ENCODE measurements around the gene TLX2.

The TLX2 gene

GRCh38 chr2:74511104-74511989, 2.9 kb upstream of the TLX2 start:
- no peak for DNase-seq (ENCODE audit: low read depth in 1 of 2, low spot score in 1 of 2)

GRCh38 chr2:74512744-74513604, 1.3 kb upstream of the TLX2 start:
- DNase-seq (ENCODE audit: low read depth in 1 of 2, low spot score in 1 of 2) = no peak

- no peak for DNase-seq (ENCODE audit: low read depth in 1 of 2, low spot score in 1 of 2)
Observed at GRCh38 chr2:74513605-74514367, 464 bp upstream of the TLX2 start.

- no peak for DNase-seq (ENCODE audit: low read depth in 1 of 2, low spot score in 1 of 2)
Observed at GRCh38 chr2:74515271-74515980, 1.2 kb downstream of the TLX2 start.

GRCh38 chr2:74515981-74516633, 1.9 kb downstream of the TLX2 start:
- DNase-seq (ENCODE audit: low read depth in 1 of 2, low spot score in 1 of 2) = peak in 1 of 2 donors; percentile 61

GRCh38 chr2:74516650-74517049, 2.4 kb downstream of the TLX2 start:
- no peak for DNase-seq (ENCODE audit: low read depth in 1 of 2, low spot score in 1 of 2)

- no peak for DNase-seq (ENCODE audit: low read depth in 1 of 2, low spot score in 1 of 2)
Observed at GRCh38 chr2:74522516-74522915, 8.3 kb downstream of the TLX2 start.

- no peak for DNase-seq (ENCODE audit: low read depth in 1 of 2, low spot score in 1 of 2)
Observed at GRCh38 chr2:74524005-74524404, 9.8 kb downstream of the TLX2 start.

GRCh38 chr2:74524955-74525716, 10.9 kb downstream of the TLX2 start:
- no peak for DNase-seq (ENCODE audit: low read depth in 1 of 2, low spot score in 1 of 2)

GRCh38 chr2:74525717-74526648, 11.7 kb downstream of the TLX2 start, which contains the start of gene DQX1:
DQX1 (minus strand) TSS chr2:74526231; CDS start chr2:74525729, 502 bp downstream.
- no peak for DNase-seq (ENCODE audit: low read depth in 1 of 2, low spot score in 1 of 2)

GRCh38 chr2:74526649-74527230, 12.5 kb downstream of the TLX2 start:
- DNase-seq (ENCODE audit: low read depth in 1 of 2, low spot score in 1 of 2) = no peak

GRCh38 chr2:74527741-74528140, 13.5 kb downstream of the TLX2 start:
- no peak for DNase-seq (ENCODE audit: low read depth in 1 of 2, low spot score in 1 of 2)

GRCh38 chr2:74528600-74529356, 14.5 kb downstream of the TLX2 start:
- no peak for DNase-seq (ENCODE audit: low read depth in 1 of 2, low spot score in 1 of 2)

- peak; percentile 65 to 77 for DNase-seq (ENCODE audit: low read depth in 1 of 2, low spot score in 1 of 2)
Observed at GRCh38 chr2:74529357-74530238, 15.3 kb downstream of the TLX2 start, which contains the start of the genes AUP1 and HTRA2. AUP1 (minus strand) TSS chr2:74529706; CDS start chr2:74529629, 77 bp downstream. HTRA2 (plus strand) TSS chr2:74529933; CDS start chr2:74530007, 74 bp downstream.

GRCh38 chr2:74530239-74531187, 16.3 kb downstream of the TLX2 start:
- DNase-seq (ENCODE audit: low read depth in 1 of 2, low spot score in 1 of 2) = no peak

Data from activated T-helper 1 cell treated with anti-CD3 and anti-CD28 coated beads, Interleukin-2, amount 50 U/mL, for 16 hours (primary cell).